Measurements from ENCODE around the gene MICU1.
"Not testable (repeated sequence)": the region's sequence is repeated elsewhere in the genome, so short reads cannot be mapped to it uniquely, and the experiment has no call there.

MICU1 gene

DNA sequence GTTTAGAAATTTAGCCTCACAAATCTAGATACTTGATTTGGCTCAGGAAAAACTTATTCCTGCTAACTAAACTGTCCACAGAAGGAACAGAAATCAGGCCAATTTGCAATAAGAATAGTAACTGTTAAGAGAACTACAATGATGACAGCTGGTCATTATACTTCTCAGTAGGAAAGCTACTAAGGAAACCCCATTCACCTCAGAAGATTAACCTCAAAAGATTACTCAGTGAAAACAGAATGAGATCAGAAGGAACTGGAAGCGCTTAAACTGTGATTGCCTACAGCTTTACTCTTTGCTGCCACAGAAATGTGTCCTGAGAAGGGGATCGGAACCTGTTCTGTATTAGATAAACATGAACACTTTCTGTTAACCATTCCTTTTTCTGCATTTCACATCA is 246.8 kb downstream of the MICU1 start:
- DNase-seq = no peak

- DNase-seq = peak in 1 of 2 experiments; percentile 12
Observed at GRCh38 chr10:72375585-72375984, 250.3 kb downstream of the MICU1 start.

DNA sequence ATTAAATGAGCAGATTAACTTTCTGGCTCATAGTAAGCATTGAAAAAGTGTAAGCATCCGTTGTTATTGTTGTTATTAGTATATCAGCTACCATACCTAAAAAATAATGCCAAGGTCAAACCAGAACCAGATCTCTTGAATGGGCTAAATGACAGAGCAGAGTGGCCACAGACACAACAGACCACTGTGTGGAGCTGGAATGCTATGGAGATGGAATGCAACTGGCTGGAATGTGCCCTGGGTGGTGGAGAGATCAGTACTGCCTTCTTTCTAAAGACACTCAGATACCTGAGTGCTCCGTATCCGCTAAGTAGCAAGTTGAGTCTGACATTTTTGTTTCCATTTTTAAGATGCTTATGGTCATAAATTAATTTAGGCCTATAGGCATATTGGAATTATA is 250.7 kb downstream of the MICU1 start:
- DNase-seq = no peak

DNA sequence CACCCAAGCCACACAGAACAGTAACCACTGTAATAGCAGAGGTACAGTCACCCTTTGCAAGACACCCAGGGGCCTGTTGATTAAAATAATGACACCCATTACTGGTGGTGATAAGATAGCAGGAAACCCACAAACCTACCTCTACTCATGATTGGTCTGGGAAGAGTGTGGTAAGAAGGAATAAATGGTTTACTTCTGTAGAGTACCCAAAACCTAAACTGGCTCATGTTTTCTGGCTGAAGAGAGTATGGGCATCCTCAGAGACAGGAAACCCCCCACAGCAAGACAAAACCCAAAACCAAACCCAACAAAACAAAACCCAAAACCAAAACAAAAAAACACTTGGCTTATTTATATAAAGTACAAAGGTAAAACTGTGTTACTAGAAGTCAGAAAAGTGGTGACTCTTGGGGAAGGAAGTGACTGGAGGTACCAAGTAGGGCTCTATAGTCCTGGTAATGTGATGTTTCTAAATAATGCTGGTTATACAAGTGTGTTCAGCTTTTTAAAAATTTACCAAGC is 255.6 kb downstream of the MICU1 start:
- no peak for DNase-seq

- no peak for DNase-seq
Observed at GRCh38 chr10:72367301-72367960, 258.4 kb downstream of the MICU1 start.

- DNase-seq = no peak
Observed at GRCh38 chr10:72365106-72365895, 260.6 kb downstream of the MICU1 start.

- peak; percentile 99 to 100 for DNase-seq
Observed at GRCh38 chr10:72364239-72364777, 261.6 kb downstream of the MICU1 start.

DNA sequence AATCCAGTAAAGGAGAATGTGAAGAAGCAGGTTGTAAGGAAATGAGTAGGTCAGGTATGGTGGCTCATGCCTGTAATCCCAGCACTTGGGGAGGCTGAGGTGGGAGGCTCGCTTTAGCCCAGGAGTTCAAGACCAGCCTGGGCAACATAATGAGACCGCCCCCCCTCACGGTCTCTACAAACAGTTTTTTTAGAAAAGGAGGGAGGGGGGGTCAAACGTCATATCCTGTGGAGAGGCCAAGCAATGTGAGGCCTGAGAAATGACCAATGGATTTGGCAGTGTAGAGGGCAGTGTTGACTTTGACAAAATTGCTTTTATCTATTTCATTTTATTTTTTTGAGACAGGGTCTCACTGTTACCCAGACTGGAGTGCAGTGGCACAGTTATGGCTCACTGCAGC is 268.9 kb downstream of the MICU1 start:
- no peak for DNase-seq

- DNase-seq = no peak
Observed at GRCh38 chr10:72356115-72356514, 269.8 kb downstream of the MICU1 start.

DNA sequence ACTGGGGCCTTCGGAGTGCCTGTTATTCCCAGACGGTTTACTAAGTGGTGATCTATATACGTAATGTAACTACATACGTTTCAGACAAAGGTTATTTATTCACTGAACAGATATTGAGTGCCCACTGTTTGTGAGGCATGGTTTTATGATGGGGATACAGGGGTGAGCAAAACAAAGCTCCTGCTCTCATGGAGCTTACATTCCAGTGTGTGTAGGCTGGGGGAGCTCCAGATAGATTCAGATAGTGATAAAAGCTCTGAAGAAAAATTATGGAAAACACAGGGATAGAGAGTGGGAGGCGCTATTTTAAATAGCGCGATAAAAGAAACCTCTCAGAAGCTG is 270.7 kb downstream of the MICU1 start:
- DNase-seq = no peak

- peak; percentile 99 for DNase-seq
Observed at GRCh38 chr10:72354356-72355213, 271.3 kb downstream of the MICU1 start, which contains the start of gene DNAJB12. DNAJB12 (minus strand) TSS chr10:72354919; CDS start chr10:72354897, 22 bp downstream.

DNA sequence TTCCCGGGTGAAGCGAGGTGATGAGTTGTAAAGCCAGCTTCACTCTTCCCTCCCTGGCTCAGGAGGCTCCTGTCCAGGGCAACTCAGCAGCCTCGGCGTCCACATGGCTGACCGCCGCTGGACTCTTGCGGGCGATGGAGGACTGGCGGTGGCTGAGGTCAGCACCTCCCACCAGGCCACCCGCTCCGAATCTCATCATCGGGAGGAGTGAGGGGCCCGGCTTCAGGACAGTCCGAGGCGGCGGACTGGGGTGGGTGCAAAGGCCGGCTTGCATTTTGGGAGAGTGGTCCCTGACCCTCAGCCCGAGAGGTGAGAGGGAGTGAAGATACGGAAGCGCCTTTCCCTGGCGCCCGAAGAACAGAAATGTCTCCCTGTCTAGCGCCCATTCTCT is 271.9 kb downstream of the MICU1 start:
- DNase-seq = no peak

DNA sequence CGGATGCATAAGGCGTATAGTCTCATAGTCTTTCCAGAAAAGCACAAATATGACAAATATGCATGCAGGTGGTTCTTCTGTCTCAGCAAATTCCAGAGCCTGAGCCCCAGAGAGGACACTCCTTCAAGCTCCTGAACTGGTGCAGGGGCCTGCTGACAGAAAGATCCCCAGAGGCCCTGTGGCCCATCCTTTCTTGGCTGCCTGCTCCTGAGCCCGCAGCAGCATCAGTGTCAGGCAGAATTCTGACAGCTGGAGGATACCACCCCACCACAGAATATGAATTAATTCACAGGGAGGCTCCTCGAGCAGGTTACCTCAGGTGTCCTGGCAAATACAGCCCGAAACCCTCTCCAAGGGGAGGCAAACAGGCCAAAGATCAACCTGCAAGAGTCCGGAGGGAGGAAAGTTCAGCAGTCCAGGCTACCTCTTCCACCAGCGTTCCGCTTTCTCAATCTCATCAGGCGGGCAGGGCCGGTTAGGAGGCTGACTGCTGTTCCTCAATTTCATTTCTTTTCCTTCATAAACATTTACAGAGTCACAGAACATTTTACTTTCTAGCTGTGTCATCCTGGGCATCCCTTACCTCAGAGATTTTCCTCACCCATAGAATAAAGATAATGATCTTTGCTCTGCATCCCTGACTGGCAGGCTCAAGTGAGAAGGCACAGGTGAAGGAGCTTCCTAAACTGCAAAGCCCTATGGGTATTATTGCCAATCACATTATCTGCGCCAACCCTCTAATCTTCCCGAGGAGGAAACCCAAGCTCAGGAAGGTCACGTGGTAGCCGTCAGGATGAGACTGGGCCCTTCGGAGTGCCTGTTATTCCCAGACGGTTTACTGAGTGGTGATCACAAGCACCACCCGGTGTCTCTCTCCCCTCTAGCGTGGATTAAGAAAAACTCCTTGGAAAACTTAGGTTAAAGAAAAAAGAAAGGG is 272.6 kb downstream of the MICU1 start:
- no peak for DNase-seq

GRCh38 chr10:72351479-72351878 is 274.4 kb downstream of the MICU1 start:
- DNase-seq = no peak

DNA sequence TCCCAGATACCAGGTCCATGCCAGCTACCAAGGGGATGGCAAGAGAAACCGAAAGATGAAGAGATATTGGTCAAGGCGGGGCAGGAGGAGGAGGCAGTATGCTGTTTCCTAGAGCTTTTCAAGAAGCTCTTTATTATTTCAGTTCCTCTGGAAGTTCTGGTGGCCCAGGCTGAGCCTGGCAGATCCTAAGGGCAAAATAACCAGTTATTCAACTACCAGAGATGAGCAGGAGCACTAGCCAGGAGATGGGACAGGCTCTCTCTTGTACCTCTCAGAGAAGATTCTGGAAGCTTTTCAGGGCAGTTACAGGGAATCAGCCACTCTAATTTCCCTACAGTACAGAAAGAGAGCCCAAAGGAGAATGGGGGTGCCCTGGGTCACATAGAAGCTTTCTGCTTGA is 276.4 kb downstream of the MICU1 start:
- DNase-seq = no peak

GRCh38 chr10:72348282-72348681 is 277.6 kb downstream of the MICU1 start:
- no peak for DNase-seq

- DNase-seq = not testable (repeated sequence)
Observed at GRCh38 chr10:72346117-72346516, 279.8 kb downstream of the MICU1 start.

DNA sequence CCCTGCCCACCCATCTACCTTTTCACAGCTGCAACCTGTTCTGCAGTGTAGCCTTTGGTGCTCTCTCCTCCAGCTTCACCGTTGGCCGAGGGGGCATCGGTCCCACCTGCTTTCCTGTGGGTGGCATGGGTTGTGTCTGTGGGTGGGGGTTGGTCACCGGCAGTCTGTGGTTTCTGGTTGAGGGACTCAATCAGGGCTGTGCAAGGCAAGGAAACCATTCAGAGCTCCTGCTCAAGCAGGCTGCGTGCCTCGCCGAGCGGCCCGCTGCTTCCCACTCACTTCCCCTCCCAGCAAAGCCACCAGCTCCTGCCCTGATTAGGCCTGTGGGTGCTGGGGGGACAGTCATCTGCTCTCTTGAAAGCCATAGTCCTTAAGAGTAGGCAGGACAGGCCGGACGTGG is 280.9 kb downstream of the MICU1 start:
- DNase-seq = no peak

GRCh38 chr10:72342911-72343310 is 283.0 kb downstream of the MICU1 start:
- no peak for DNase-seq

DNA sequence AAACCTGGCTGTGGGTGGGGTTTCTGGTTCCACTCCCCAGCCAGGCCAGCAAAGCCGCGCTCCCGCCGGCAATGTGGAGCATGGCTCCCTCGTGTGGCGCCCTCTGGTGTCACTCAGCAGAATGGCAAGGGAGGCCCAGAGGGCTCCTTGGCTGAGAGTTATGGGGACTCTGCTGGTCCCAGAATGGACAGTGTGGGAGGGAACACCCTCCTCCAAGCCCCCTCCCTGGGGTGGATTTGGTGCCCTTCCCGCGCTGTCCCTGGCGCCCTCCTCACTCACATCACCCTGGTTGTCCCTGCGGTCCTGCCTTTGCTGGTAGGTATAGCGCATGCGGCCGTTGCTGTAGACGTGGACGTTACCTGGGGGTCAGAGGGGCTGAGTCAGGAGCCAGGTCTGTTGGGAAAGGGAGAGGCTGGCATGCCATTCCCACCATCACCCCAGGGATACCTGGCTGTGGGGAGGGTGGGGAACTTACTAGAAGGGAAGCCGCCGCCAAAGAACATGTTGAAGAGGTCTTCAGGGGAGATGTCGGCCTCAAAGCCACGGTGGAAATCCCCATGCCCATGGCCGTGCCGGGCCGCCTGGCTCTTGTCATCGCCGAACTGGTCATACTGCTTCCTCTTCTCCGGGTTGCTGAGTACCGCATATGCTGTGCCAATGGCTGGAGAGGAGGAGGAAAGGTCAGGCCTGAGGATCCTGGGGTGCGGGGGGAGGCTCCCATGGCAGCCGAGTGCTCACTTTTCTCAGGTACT is 285.2 kb downstream of the MICU1 start:
- DNase-seq = peak; percentile 67 to 82

DNA sequence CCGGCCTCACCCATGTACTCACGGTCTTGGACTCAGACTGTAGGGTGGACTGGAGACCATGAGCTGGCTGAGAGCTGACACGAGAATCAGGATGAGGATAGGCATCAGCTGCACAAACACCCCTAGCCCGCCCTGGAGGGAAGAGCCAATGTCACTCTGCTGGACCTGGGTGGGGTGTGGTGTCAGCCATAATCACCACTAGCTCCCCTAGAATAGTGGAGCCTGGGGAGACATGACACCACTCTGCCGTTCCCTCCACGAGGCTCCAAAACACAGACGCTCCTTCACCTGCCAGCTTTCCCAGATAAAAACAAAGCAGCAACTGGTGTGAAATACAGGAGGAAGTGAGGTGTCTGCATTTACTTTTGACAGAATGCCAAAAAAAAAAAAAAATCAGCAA is 287.7 kb downstream of the MICU1 start:
- DNase-seq = no peak
